Mesendoderm (in vitro differentiated cells): ENCODE measurements around the gene ASNSD1.

Experiments used
- DNase-seq: peaks from one replicate; pipeline ENCODE4 v3.0.0; 2013
- H2AK5ac ChIP-seq: 2 replicates; pipeline ENCODE4 v1.6.1; 2013; ENCODE audit warnings: low read length, inconsistent platforms
- H2BK120ac ChIP-seq: 2 replicates; pipeline ENCODE4 v1.6.1; 2013; ENCODE audit warnings: low read depth, mild to moderate bottlenecking, low read length, moderate library complexity, mixed read lengths
- H2BK15ac ChIP-seq: replicated peaks from 2 replicates; pipeline ENCODE4 v1.6.1; 2013; ENCODE audit warnings: low read depth, mild to moderate bottlenecking, moderate library complexity
- H2BK5ac ChIP-seq: 2 replicates; pipeline ENCODE4 v1.6.1; 2013; ENCODE audit warnings: low read length, inconsistent platforms
- H3K18ac ChIP-seq: 2 replicates; pipeline ENCODE4 v1.6.1; 2013; ENCODE audit warnings: mild to moderate bottlenecking, low read length, mixed read lengths
- H3K23ac ChIP-seq: one replicate; pipeline ENCODE4 v1.6.1; 2013; ENCODE audit warnings: low read length
- H3K27ac ChIP-seq: 2 replicates; pipeline ENCODE4 v1.5.1; 2013; ENCODE audit warnings: low read depth, mild to moderate bottlenecking, inconsistent platforms, low read length, moderate library complexity
- H3K27me3 ChIP-seq: 2 replicates; pipeline ENCODE4 v1.6.1; 2013; ENCODE audit warnings: low read length, control low read depth, mild to moderate bottlenecking, inconsistent platforms; ENCODE audit not compliant: insufficient read depth, poor library complexity
- H3K36me3 ChIP-seq: 2 replicates; pipeline ENCODE4 v1.6.1; 2013; ENCODE audit warnings: low read length, inconsistent platforms; ENCODE audit not compliant: control insufficient read depth, insufficient read depth
- H3K4ac ChIP-seq: one replicate; pipeline ENCODE4 v1.6.1; 2013; ENCODE audit warnings: low read depth, mild to moderate bottlenecking, low read length, moderate library complexity
- H3K4me1 ChIP-seq: 2 replicates; pipeline ENCODE4 v1.6.1; 2013; ENCODE audit warnings: low read depth, low read length, inconsistent platforms; ENCODE audit not compliant: control insufficient read depth
- H3K4me2 ChIP-seq: 2 replicates; pipeline ENCODE4 v1.6.1; 2013; ENCODE audit warnings: low read length
- H3K4me3 ChIP-seq: 2 replicates; pipeline ENCODE4 v1.5.1; 2013; ENCODE audit warnings: mild to moderate bottlenecking, low read length
- H3K56ac ChIP-seq: one replicate; pipeline ENCODE4 v1.6.1; 2013; ENCODE audit warnings: low read length
- H3K79me1 ChIP-seq: 2 replicates; pipeline ENCODE4 v1.6.1; 2013; ENCODE audit warnings: low read length, inconsistent platforms
- H3K79me2 ChIP-seq: 2 replicates; pipeline ENCODE4 v1.6.1; 2013; ENCODE audit warnings: mild to moderate bottlenecking, low read length; ENCODE audit not compliant: control insufficient read depth, insufficient read depth
- H3K9ac ChIP-seq: 2 replicates; pipeline ENCODE4 v1.6.1; 2013; ENCODE audit warnings: low read length, inconsistent platforms
- H4K5ac ChIP-seq: one replicate; pipeline ENCODE4 v1.6.1; 2013; ENCODE audit warnings: low read length
- H4K8ac ChIP-seq: one replicate; pipeline ENCODE4 v1.6.1; 2013; ENCODE audit warnings: low read depth, mild to moderate bottlenecking, control low read depth, low read length, moderate library complexity
- WGBS: extraction: QIAGEN DNeasy Blood & Tissue Kit; methylation state at CpG from one replicate; pipeline ENCODE4 v1.1.7; 2013; ENCODE audit warnings: low lambda C conversion rate, missing lambda C conversion rate; ENCODE audit not compliant: insufficient coverage; ENCODE audit errors: extremely low coverage; 5-methylcytosine and 5-hydroxymethylcytosine counted together

ASNSD1 gene

GRCh38 chr2:189629531-189630453 is 31.5 kb upstream of the ASNSD1 start:
- no peak overlapping the region for H3K4me3 ChIP-seq
- H3K23ac ChIP-seq: no peak overlapping the region
- H4K8ac ChIP-seq: no peak overlapping the region
- no peaks in the 10 kb centered on the region for H3K27me3 ChIP-seq
- H2AK5ac ChIP-seq: no peak overlapping the region
- no peaks in the 10 kb centered on the region for H3K4me1 ChIP-seq
- H3K56ac ChIP-seq: no peak overlapping the region
- no peak overlapping the region for H3K9ac ChIP-seq
- WGBS: no CpG with 5 or more reads among the region's 10 CpGs
- H3K27ac ChIP-seq: no peak overlapping the region
- H3K79me1 ChIP-seq: no peaks in the 10 kb centered on the region
- H3K18ac ChIP-seq: no peak overlapping the region
- H3K4ac ChIP-seq: no peak overlapping the region
- H3K4me2 ChIP-seq: no peak overlapping the region
- H3K79me2 ChIP-seq: no peaks in the 10 kb centered on the region
- no peaks in the 10 kb centered on the region for H3K36me3 ChIP-seq
- H4K5ac ChIP-seq: no peak overlapping the region
- no peak for DNase-seq
- H2BK5ac ChIP-seq: no peak overlapping the region
- H2BK15ac ChIP-seq: no peak overlapping the region
- no peak overlapping the region for H2BK120ac ChIP-seq

GRCh38 chr2:189631849-189632248 is 29.4 kb upstream of the ASNSD1 start:
- H3K36me3 ChIP-seq: no peaks in the 10 kb centered on the region
- no peak overlapping the region for H4K5ac ChIP-seq
- no peak overlapping the region for H3K27ac ChIP-seq
- WGBS: no CpG with 5 or more reads among the region's 4 CpGs
- H3K4me3 ChIP-seq: no peak overlapping the region
- peak overlapping the region; percentile 4 for H3K4ac ChIP-seq
- H3K4me2 ChIP-seq: no peak overlapping the region
- H2BK120ac ChIP-seq: no peak overlapping the region
- DNase-seq: no peak
- no peak overlapping the region for H2BK15ac ChIP-seq
- no peaks in the 10 kb centered on the region for H3K79me2 ChIP-seq
- H2BK5ac ChIP-seq: no peak overlapping the region
- no peaks in the 10 kb centered on the region for H3K4me1 ChIP-seq
- H3K9ac ChIP-seq: no peak overlapping the region
- no peak overlapping the region for H3K23ac ChIP-seq
- no peak overlapping the region for H2AK5ac ChIP-seq
- H3K79me1 ChIP-seq: no peaks in the 10 kb centered on the region
- no peaks in the 10 kb centered on the region for H3K27me3 ChIP-seq
- no peak overlapping the region for H3K18ac ChIP-seq
- no peak overlapping the region for H3K56ac ChIP-seq
- H4K8ac ChIP-seq: no peak overlapping the region

- no peak overlapping the region for H2BK5ac ChIP-seq
- DNase-seq: peak; percentile 33
- WGBS: no CpG with 5 or more reads among the region's 5 CpGs
Observed at GRCh38 chr2:189633392-189633811, 27.9 kb upstream of the ASNSD1 start.

GRCh38 chr2:189635353-189635752 is 25.9 kb upstream of the ASNSD1 start:
- no CpG with 5 or more reads among the region's 2 CpGs for WGBS
- H3K4me3 ChIP-seq: no peak overlapping the region
- DNase-seq: no peak
- no peak overlapping the region for H4K5ac ChIP-seq
- H2BK15ac ChIP-seq: no peak overlapping the region
- no peaks in the 10 kb centered on the region for H3K79me2 ChIP-seq
- H3K56ac ChIP-seq: no peak overlapping the region
- no peak overlapping the region for H3K27ac ChIP-seq
- no peak overlapping the region for H2BK5ac ChIP-seq
- no peak overlapping the region for H4K8ac ChIP-seq
- no peak overlapping the region for H3K18ac ChIP-seq
- no peak overlapping the region for H3K4ac ChIP-seq
- H3K27me3 ChIP-seq: no peaks in the 10 kb centered on the region
- H3K79me1 ChIP-seq: no peaks in the 10 kb centered on the region
- no peak overlapping the region for H2AK5ac ChIP-seq
- H2BK120ac ChIP-seq: no peak overlapping the region
- no peak overlapping the region for H3K9ac ChIP-seq
- H3K36me3 ChIP-seq: no peaks in the 10 kb centered on the region
- H3K4me2 ChIP-seq: no peak overlapping the region
- no peak overlapping the region for H3K23ac ChIP-seq
- H3K4me1 ChIP-seq: no peaks in the 10 kb centered on the region

More at GRCh38 chr2:189633392-189633811, 27.9 kb upstream of the ASNSD1 start:
- Histone ChIP-seq H2BK120ac (no peak overlapping the region), H4K8ac (no peak overlapping the region), H3K4ac (no peak overlapping the region), H3K27ac (no peak overlapping the region), H3K79me2 (no peaks in the 10 kb centered on the region), H3K27me3 (no peaks in the 10 kb centered on the region), H2AK5ac (no peak overlapping the region), H3K4me1 (no peaks in the 10 kb centered on the region), H3K4me3 (no peak overlapping the region), H3K4me2 (no peak overlapping the region), H3K36me3 (no peaks in the 10 kb centered on the region), H4K5ac (no peak overlapping the region), H3K23ac (no peak overlapping the region), H3K9ac (no peak overlapping the region), H3K79me1 (no peaks in the 10 kb centered on the region), H2BK15ac (no peak overlapping the region), H3K18ac (no peak overlapping the region), H3K56ac (no peak overlapping the region)

- WGBS: no CpG with 5 or more reads among the region's 4 CpGs
- no peaks in the 10 kb centered on the region for H3K27me3 ChIP-seq
Observed at GRCh38 chr2:189638301-189639006, 22.8 kb upstream of the ASNSD1 start.

More at GRCh38 chr2:189638301-189639006, 22.8 kb upstream of the ASNSD1 start:
- Histone ChIP-seq H3K27ac (no peak overlapping the region), H4K8ac (no peak overlapping the region), H3K36me3 (no peaks in the 10 kb centered on the region), H2BK5ac (no peak overlapping the region), H3K23ac (no peak overlapping the region), H2BK15ac (no peak overlapping the region), H3K4me3 (no peak overlapping the region), H3K4ac (no peak overlapping the region), H3K4me2 (no peak overlapping the region), H4K5ac (no peak overlapping the region), H3K18ac (no peak overlapping the region), H3K4me1 (peaks cover 8% of the 10 kb centered on the region), H3K9ac (no peak overlapping the region), H3K79me1 (no peaks in the 10 kb centered on the region), H2BK120ac (no peak overlapping the region), H3K79me2 (no peaks in the 10 kb centered on the region), H2AK5ac (no peak overlapping the region), H3K56ac (no peak overlapping the region)
- DNase-seq: no peak
